ENCODE data around the gene PCSK6.

PCSK6 gene

DNA sequence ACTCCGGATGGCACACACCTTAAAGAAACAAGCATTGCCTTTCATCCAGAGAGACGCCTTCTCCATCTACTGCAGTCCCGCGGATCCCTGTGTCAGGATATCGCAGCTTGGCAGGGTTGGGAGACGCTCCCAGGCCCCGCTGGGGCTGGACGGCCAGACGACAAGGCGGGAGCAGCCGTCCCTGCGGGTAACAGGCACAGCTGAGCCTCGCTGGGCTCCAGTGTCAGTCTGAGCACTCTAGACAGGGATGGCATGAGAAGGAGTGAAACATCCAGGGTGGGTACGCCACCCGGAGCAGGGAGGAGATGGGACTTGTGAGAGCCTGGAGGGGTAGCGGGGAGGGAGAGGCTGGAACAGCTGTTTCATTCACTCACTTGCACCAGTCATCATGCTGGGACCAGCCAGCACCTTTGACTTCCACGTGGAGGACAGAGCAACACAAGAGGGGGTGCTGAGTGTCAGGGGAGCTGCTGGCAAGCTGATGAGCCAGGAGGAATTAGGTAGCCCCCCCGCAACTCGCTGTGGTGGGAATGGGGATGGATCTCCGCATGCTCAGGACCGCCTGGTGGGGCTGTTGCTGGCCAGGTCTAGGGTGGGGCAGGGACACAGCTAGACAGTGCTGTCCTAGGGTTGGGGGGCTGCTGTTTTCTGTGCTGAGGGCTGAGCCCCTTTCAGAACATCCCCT is 162.9 kb downstream of the PCSK6 start:
- DNase-seq (ENCODE audit: low read depth in 3 of 3), result no peak

DNA sequence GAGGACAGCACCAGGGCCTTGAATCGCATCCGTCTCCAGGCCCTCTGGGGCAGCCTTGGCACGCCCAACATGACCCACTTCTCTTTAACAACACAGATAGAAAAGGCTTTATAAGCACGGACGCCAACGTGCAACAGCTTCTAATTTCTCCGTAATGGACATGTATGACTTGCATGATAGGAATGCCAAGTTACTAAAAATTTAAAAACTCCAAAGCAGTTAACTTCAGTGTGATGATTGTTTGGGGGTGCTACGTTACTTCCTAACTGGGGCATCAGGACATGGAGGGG is 163.5 kb downstream of the PCSK6 start:
- no peak for DNase-seq (ENCODE audit: low read depth in 3 of 3)

DNA sequence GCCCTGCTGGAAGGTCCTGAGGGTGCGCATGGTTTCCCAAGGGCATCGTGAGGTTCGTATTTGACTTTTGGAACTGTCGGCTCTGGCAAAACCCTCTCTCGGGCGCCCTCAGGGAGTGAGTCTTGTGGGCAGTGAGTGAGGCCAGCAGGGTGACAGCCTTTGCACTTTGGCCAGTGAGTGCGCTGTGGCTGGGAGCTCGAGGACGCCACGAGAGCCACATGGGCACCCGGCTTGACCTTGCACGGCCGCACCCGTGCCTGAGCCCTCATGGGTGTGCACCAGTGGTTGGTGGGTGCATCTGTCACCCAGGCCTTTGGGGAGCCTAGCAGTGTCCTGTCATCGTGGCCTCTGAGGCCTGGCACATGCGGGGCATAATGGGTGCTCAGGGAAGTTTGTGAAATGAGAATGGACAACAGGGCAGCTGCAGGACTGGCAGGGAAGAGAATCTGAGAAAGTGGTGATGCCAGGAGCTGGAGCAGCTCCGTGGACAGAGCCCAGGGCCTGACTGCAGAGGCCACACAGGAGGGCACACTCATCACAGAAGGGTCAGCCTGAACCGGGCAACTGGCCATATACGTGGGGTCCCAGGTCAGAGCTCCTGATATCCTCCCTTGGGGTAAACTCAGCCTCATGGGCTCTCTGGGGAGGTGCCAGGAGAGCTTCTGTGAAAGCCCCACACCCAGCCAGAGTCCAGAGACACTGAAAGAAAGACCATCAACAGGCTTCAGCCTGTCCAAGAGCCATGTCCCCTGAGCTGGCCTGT is 164.1 kb downstream of the PCSK6 start:
- DNase-seq (ENCODE audit: low read depth in 3 of 3), result no peak

DNA sequence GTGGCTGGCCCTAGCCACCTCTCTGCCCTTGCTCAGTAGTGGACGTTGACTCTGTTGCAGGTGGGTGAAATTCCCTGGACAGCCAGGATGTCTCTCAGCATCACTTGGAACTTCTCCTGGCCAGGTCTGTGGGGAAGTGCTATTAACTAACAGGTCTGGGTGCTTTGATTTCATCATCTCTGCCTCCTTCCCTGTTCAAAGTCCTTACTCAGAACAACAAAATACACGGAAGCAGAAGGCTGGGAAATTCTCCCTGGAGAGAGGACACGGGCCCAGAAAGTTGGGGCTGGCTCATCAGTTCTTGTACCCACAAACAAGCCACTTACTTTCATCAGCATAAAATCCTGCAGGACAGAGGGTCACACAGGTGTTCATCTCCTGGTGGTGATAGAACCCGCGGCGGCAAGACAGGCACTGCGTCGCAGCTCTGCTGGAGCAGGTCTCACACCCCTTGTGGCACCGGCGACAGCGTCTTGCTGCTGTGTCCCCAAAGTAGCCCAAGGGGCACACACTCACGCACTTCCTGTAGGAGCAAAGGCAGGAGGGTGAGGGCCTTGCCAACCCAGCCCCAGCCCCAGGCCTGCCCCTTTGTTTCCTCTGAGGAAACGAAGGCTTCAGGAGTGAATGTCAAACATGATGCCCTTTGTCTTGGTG is 164.9 kb downstream of the PCSK6 start:
- no peak for DNase-seq (ENCODE audit: low read depth in 3 of 3)

DNA sequence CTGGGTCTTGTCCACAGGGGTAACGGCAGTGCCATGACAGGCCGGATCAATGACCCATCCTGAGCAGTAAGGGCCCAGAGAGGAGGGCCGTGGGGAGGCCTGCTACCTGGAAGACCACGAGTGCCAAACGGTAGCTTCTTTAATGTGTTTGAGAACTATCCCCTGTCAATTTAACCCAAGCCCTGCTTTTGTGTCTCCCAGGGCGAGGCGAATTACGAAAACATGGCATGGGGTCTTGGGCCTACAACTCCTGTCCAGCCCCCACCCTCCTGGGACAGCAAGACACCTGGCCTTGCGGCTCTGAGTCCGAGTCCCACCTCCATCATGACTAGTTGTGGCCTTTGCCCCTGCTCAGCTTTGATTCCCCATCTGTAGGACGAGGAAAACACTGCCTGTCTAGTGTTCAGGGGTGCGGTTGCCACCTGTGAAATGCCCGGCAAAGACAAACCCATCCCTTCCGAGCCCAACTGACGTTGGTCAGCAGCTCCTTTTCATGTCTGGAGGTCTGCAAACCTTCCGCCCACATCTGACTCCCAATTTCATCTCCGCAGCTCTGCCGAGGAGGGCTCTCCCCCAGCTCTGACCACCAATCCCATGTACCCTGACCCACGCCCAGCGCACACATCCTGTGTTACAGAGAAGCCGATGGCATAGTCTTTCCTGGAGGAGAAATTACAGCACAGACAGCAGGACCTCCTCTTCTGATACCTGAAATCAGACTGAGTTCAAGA is 165.5 kb downstream of the PCSK6 start:
- no peak for DNase-seq (ENCODE audit: low read depth in 3 of 3)

DNA sequence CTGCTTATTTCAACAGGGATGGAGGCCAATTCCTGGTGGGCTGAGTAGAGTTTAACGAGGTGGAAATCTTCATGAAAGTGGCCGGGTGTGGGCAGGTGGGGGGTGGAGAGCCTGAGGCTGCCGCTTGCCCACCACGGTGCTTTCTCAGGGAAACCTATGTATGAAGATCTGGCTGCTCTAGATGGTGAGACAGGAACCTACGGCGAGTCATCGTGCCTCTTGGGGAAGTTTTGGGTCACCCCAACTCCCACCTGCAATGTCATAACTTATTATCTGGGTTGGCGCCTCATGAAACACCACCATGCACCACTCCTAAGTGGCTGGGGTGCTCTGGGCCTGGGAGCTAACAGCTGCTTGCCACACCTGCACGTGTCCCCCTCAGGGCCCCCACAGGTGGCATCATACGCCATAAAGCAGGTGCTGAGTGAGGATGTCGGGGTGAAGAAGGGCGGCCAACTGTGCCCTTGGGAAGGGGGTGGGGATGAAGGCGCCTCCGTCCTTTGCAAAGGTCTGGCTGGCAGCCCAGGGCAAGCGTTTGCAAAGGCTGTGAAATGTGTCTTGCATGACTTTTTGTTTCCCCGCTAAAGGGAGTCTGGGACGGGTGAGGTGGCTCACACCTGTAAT is 166.5 kb downstream of the PCSK6 start:
- DNase-seq (ENCODE audit: low read depth in 3 of 3), result no peak

DNA sequence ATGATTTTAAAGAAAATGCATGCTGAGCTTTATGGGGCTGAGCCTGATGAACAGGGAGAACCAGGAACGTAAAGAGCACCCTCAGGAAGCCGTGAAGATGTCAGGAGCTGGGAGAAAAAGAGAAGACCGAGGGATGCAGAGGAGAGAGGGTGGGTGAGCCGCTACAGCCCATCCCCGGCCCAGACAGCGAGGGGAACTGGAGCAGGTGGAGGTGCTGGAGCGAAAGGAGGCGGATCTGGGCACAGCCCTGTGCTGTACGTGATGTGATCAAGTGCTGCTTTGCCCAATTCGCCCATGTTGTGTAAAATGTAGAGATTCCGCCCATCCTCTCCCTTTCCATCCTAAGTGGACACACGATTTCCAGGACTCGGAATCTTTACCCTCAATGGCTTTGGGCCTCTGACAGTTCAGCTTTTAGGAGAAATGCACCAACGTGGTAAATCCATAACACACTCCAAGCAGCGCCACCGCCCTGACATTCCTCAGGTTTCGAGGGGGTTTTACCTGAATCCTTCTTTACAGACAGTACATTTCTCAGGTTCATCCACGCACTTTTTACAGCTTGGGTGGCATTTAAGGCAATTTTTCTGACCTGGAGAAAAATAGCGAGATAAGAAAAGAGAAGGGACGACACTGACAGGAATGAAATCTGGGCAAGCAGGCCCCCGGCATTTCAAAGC is 167.4 kb downstream of the PCSK6 start:
- no peak for DNase-seq (ENCODE audit: low read depth in 3 of 3)

DNA sequence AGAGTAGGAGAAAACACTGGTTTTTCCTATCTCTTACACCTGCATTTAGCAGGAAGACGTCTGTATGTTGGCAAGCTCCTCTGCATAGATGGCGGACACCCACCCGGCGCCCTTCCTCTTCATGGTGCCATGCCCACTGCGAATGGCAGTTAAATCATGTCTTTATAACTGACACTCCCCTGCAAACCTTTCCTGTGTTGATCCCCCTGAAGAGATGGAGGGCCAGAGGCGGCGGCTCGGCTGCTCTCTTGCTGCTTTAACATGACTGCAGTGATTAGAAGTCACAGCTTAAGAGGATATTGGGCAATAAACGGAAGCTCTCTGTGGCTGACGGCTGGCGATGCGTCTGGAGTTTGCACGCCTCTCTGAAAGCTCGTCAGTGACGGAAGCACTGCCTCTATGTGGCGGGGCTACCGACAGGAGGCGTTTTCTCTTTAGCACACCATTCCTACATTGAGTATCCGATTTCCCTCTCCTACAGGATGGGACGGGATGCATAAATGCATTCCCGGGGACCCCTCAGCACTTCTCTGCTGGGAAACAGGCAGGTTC is 168.9 kb downstream of the PCSK6 start:
- peak in 1 of 3 experiments; percentile 7 for DNase-seq (ENCODE audit: low read depth in 3 of 3)

DNA sequence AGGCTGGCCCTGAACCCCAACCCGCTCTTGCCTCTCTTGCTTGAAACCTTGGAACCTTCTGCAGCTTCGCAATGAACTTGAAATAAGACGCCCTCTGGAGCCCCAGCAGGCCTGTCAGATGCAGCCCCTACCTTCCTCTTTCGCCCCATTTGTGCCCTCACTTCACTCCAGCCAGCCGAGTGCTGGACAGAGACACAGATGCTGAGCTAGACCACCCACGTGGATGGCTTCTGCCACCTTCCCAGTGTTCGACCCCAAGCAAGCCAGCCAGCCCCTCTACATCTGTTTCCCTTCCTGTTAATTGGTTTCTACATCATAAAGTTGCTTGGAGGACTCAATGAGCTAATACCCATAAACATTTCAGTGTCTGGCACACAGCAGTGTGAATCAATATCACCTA is 170.7 kb downstream of the PCSK6 start:
- DNase-seq (ENCODE audit: low read depth in 3 of 3), result no peak

DNA sequence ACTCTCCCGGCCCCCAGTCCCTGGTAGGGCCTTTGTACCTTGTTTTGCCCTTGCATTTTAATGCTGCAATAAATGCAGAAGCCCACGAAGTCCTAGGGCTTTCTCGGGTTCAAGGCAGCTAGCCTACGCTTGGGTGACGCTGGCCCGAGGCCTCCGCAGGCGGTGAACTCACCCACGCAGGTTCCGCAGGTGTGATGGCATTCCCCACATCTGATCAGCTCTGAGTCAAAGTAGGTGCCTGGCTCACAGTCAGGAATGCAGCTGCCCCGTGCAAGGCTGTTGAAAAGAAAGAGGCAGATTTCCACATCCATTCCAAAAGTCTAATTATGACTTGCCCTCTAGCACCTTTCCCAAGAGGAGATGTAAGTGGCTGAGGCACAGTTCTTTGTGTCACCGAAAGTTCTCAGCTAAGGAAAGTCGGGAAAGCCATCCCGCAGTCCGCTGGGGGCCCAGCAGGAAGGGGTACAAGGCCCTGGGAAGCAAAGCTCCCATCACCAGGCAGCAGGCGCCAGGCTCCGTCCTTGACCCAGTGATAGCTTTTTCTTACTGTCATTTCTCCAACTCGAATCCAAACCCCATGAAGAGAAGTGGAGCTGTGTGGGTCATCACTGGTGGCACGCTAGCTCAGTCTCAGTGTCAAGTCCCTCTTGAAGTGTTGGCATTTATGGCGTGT is 171.2 kb downstream of the PCSK6 start:
- DNase-seq (ENCODE audit: low read depth in 3 of 3), result no peak

DNA sequence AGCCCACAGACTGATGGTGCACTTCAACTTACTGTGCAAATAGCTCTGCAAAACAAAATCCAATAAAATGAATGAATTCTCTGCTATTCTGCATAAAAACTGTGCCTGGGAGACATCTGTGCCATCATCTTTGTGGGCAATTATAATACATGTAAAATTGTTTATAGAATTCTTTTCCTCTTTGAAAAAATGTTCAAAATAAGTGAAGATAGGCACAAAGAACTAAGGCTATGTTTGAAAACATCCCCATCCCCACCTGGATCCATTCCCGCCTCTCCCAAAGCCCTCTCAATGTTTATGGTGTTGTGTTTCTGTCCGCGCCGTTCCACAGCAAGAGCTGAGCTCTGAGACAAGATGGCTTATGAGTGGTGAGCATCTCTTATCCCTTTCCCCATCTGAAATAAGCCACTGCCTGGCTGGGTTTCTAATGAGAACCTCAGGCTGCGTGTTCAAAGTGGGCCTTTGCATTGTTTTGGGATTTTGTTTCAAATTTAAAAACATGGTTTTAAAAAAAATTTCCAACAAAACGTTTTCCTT is 172.1 kb downstream of the PCSK6 start:
- DNase-seq (ENCODE audit: low read depth in 3 of 3), result no peak

DNA sequence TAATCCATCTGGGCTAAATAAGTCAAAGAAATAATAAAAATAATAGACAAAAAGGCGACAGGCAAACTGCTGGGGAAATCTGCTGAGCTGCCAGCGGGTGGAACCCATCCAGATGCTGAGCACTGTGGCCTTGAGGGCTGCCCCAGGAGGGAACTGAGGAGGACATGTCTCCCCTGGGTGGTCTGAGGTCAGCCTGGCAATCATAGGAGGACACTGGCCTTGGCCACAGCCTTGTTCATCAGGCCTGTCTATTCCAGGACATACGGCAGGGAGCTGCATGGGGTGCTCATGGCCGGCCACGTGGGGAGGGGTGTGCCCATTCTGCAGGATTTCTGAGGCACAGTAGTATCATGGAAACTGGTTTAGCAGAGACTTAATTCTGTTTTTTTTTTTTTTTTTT is 173.0 kb downstream of the PCSK6 start:
- DNase-seq (ENCODE audit: low read depth in 3 of 3), result no peak

DNA sequence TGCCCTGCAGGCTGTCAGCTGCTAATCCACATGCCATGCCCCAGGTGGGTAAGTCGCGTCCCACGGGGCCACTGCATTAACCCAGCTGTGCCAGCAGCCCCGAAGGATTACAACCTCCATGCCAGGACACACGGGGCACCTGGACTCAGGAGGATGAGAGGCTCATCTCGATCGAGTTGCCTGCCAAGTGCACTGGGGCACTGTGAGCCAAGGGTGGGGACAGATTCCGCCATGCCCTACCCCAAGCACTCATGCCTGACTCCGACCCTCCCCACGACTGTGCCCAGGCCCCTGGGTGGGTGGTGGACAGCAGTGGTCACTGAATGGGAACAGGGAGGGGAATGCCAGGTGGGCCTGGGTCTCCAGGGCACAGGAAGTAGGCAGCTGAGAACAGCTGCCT is 173.8 kb downstream of the PCSK6 start:
- DNase-seq (ENCODE audit: low read depth in 3 of 3), result no peak

DNA sequence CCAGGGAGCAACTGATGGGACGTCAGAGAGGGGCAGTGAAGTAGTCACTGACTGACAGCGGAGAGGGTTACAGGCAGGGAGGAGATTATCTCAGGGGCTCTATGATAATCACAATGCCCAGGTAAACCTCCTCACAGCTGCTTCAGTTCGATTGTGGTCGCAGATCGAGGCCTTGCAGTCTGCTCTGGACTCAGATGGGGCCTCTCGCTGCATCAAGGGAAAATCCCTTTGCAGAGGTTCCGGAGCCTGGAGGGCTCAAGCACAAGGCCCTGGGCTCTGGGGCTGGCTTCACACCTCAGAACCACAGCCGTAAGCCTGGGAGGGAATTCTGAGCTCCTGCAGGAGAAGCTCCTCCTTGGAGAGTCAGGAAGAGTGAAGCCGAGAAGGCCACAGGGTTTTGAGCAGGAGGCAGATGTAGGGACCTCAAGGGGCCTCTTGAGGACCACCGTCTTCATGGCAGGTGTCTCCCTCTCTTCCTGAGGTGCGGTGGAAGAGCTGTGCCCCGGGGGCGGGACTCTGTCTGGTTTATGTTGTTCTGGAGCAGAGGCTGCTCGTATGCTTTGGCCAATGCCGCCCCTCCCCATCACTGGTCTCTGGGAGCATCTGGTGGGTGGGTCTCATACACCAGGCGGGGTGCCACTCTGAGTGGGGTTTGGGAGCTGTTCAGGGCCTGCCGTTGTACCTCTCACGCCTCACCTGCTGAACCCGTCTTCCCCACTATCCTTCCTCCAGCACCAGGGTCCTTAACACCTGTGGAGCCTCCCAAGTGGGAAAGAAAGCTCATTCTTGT is 175.0 kb downstream of the PCSK6 start:
- DNase-seq (ENCODE audit: low read depth in 3 of 3), result no peak

DNA sequence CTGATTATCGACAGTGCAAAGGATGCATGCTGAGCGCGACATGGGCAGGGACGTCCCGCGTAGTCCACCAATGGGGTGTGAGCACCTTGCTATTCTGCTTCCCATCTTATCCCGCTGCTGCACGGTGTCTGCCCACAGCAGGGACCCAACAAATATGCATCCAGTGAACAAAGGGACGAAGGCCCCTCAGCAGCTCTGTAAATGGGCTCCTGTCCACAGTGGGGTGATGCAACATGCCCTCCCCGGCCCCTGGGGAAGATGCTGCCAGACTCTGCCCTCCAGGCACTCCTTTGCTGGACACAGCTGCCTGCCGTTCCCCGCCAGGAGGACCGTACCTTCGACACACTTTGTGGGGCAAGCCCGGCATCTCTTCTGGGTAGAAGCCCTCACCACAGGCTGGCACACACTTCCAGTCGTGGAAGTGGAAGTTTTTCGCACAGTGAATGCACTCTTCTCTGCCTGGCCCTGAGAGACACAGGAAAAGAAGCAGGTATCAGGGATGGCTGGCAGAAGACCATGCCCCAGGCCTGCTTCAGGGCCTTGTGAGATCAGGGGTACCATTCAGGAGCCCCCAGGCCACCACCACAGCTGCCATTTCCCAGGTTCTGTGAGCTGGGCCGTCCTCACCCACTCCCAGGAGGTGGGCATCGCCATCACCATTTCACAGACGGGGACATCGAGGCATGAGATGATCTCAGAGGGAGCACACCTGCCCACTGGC is 176.3 kb downstream of the PCSK6 start:
- no peak for DNase-seq (ENCODE audit: low read depth in 3 of 3)

DNA sequence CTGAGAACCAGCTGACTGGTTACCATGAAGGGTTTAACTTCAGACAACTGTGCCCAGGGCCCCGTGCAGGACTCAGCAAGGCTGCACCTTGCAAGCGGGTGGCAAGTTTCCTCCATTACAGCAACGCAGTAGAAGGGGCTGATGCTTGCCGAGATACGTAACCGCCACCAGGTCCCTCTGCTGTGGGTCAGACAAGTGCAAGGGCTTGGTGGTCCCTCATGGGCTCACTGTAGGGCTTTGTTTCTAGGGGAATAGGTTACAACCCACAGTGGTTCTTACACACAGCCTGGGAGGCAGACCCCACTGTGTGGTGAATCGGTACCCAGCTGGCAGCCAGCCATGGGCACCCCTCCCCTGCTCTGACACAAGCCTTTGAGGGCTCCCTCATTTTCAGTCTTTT is 179.0 kb downstream of the PCSK6 start:
- no peak for DNase-seq (ENCODE audit: low read depth in 3 of 3)

DNA sequence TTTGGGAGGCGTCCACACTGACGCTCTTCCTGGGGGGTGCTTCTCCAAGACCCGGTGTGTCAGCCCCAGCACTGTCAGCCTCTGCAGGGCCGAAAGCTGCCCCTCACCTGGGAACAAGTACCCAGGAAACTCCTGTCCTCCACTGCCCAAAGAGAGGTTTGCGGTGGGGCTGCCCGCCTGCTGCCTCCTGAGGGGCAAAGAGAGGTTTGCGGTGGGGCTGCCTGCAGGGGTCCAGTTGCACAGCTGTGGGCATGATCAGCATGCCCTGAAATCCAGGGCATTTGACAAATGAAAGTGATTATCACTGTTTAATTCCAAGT is 179.4 kb downstream of the PCSK6 start:
- DNase-seq (ENCODE audit: low read depth in 3 of 3), result no peak

DNA sequence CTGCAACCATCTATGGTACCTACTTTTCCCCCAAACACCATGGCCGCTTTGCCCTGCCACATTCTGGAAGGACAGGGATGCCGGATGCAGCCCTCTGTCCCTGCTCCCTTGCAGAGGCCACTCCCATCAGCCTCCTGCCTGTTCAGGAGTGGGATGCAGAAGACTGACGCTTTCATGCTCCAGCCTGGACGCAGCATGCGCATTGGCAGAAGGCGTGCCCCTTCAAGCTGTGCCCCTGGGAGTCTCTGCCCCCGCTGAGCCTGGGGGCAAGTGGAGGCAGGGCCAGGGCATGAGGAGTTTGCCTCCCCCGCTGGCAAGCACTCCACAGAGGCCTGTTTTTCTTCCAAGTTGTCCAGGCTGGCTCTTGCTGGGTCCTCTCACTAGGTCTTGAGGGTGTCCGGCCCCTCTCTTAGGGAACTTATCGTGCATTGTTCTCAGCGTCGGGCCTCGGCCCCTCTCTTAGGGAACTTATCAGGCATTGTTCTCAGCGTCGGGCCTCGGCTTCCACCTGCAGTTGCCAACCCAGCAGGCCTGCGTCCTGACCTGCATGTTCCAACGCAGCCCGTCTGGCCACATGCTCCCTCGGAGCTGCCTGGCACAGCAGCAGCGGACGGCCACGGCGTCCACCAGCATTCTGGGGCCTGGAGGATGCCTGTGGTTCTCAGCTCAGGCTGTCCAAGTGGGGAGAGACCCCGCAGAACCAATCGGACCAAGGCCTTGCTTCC is 179.9 kb downstream of the PCSK6 start:
- no peak for DNase-seq (ENCODE audit: low read depth in 3 of 3)
